Stimulated activated CD4-positive, alpha-beta T cell treated with anti-CD3 and anti-CD28 coated beads, TNF-alpha, amount 100 ng/mL, for 24 hours (primary cell): Measurements from ENCODE around the gene TCERG1.

ENCODE experiments used
- DNase-seq, 3 experiments: peaks; one replicate each; pipeline ENCODE4 v3.0.0-alpha.2; 2020; ENCODE audit warnings: low read depth in 3 of 3

TCERG1 gene

GRCh38 chr5:146457431-146457830, 10.3 kb downstream of the TCERG1 start:
- DNase-seq, result no peak

- DNase-seq, result no peak
Measured at GRCh38 chr5:146458894-146459293, 11.8 kb downstream of the TCERG1 start.

DNA sequence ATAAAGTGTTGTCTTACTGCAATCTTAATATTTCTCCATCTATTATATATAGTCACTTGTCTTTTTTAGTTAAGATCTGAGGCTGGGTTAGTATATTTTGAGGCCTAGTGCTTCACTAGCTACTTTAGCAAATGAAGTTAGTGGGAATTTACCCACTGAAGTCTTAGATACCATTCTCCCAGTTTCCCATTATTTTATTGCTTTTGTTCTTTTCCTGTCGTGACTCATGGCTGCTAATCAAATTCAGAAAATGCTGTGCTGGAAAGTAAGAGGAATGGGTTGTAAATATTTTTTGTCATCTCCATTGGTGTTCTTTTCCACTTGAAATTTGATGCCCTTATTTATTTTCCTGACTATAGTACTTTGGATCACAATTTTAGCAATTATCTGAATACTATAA, 14.2 kb downstream of the TCERG1 start:
- DNase-seq, result no peak

DNA sequence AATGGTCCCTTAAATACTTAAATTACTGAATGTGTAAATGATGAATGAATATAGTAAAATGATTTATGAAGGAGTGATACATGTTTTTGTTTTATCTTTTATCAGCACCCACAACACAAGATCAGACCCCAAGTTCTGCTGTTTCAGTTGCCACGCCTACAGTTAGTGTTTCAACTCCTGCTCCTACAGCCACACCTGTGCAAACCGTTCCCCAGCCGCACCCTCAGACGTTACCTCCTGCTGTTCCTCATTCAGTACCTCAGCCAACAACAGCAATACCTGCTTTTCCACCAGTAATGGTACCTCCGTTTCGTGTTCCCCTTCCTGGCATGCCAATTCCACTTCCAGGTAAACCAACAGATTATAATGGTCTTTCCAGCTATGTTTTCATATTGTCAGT, 16.3 kb downstream of the TCERG1 start:
- DNase-seq, result no peak

GRCh38 chr5:146466521-146467349, 19.6 kb downstream of the TCERG1 start:
- DNase-seq, result no peak

GRCh38 chr5:146467760-146468159, 20.6 kb downstream of the TCERG1 start:
- no peak for DNase-seq

DNA sequence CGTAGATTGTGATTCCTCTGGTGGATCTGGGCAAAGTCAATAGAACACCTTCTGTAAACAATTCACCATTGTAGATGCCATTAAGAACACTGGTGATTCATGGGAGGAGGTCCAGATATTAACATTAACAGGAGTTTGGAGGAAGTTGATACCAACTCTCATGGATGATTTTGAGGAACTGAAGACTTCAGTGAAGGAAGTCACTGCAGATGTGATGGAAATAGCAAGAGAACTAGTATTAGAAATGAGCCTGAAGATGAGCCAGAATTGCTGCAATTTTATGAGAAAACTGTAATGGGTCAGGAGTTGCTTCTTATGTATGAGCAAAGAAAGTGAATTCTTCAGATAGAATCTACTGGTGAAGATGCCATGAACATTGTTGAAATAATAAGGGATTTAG, 26.9 kb downstream of the TCERG1 start:
- DNase-seq, result no peak

- DNase-seq, result no peak
Measured at GRCh38 chr5:146475190-146475780, 28.2 kb downstream of the TCERG1 start.

GRCh38 chr5:146475906-146476305, 28.8 kb downstream of the TCERG1 start:
- DNase-seq, result no peak

DNA sequence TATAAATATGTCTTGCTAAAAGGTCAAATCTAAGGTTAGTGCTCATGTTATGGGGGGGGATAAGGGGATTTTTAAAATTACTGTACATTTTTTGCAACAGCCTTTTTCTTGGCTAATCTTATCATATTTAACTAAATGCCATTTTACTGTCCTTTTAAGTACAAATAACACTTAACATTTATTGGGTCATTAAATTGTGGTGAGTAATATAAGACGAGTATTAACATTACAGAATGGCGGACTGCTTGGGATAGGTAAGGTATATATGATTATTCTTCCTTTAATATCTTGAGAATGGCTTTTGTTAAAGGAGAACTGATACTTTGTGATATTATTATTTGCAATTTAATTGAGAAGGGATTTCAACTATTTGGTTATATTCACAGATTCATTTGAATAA, 35.6 kb downstream of the TCERG1 start:
- DNase-seq, result no peak

DNA sequence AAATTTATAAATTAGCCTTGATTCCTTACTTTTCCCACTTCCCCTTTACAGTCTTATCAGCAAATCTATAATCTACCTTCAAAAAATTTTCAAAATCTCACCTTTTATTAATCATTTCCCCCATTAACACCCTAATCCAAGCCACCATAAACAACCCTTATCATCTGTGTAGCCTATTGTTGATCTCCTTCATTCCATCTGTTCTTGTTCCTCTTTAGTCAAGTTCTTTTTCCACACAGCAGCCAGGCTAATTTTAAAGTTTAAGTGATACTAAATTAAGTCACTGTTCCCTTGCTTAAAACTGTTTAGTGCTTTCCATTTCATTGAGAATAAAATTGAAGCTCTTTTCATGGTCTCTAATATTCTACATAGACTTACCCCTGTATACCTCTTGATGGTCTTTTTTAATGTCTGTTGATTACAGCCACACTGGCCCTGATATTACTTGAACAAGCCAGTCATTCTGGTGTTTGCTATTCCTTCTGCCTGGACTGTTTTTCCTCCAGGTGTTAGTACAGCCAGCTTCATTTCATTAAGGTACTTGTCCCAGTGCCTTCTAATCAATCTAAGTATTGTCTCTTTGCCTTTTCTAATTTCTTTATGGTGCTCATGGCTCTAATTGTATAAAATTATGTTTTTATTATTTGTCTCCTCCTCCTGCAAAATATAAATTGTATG, 37.7 kb downstream of the TCERG1 start:
- no peak for DNase-seq

GRCh38 chr5:146490089-146490843, 43.1 kb downstream of the TCERG1 start:
- DNase-seq, result no peak

- no peak for DNase-seq
Measured at GRCh38 chr5:146494656-146495055, 47.5 kb downstream of the TCERG1 start.

DNA sequence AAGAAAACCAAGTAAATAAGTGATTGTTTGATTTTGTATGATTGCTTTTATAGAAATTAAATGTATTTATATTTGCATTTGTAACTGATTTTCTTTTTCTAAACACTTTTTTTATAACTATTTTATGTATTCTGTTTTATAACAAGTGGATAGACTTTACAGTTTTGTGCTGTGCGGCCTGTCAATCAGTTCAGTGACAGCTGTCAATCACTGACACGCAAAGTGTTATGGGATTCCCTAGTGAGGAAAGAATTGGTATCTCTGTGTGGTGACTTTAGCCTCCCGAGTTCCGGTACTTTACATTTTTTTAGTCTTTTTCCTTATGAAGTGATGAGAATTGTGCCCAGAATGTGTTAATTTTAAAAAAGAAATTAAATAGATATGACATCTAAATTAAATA, 52.5 kb downstream of the TCERG1 start:
- no peak for DNase-seq

DNA sequence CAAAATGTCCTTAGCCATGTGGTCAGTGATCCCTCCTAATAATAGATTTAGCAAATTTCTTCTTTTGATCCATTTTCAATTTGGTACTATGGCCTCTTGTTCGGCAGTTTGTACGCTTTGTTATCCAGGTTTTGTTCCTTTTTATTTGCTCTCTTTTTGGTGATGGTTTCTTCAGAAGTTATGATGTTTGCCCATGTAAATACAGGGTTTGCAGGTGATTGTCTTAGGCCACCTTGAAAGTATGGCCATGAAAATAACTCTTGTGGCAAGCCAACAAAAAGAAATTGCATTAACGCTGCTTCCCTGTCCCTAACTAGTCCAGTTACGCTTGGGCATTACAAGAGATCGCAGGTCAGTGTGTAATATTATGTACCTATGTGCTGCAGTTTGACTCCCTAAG, 60.3 kb downstream of the TCERG1 start:
- DNase-seq, result no peak

DNA sequence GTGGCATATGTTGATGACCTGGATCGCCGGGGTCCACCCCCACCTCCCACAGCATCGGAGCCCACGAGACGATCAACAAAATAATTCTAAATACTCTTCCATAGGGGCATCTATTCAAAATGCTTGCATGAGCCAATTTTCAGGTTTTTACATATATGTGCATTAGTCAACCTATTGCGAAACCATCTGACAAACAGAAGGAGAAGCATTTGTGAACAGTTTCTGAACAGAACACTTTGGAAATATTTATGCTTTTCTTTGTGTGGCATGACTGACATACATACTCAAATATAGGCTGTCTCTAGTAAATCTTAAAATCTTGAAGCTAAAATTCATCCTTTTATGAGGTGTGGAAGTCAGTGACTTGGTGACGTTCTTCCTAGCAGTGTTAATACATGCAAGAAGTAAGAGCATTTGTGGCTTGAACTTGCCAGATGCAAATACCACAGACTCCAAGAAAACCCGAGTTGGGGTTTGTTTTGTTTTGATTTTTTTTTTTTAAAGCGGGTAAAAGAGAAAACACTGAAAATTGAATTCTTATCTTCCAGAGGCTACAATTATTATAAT, 63.5 kb downstream of the TCERG1 start:
- DNase-seq, result no peak

DNA sequence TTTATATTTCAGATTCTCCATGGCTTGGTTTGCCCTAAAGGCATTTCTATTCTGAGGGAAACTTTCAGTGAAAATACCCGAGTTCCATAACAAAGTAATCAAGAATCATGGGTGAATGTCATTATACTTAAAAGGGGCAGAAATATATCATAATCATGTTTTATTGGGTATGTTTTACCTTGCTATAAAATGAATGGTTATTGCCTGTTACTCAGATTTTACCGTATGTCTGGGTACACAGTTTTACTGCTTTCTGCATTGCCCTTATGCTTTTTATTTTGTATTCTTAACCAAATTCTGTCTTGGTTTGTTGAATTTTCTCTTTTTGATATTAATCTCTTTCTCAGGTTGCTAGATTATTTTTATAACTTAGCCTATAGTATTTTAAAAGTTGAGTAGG, 66.3 kb downstream of the TCERG1 start:
- DNase-seq, result no peak

- DNase-seq, result no peak
Measured at GRCh38 chr5:146514575-146514974, 67.4 kb downstream of the TCERG1 start.

GRCh38 chr5:146515473-146516150, 68.5 kb downstream of the TCERG1 start:
- DNase-seq, result no peak

DNA sequence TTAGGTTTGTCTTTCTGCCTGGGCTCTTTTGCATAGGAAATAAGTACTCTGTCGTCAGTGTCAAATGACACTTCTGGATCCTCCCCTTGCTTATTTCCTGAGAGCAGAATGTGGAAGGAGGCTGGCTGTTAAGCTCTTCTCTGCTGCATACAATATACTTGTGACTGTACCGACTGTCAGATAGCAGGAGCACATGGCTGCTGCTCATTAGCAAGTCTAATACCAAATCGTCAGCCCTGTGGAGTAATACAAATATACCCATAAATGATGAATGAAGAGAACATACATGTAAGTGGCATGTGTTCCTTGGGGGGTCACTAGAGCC, 69.0 kb downstream of the TCERG1 start, which contains the start of gene GPR151:
Gene GPR151 (minus strand): TSS at position 40 of the 325 bp plus-strand sequence. CDS start 77 bp downstream, outside the sequence.
- no peak for DNase-seq

DNA sequence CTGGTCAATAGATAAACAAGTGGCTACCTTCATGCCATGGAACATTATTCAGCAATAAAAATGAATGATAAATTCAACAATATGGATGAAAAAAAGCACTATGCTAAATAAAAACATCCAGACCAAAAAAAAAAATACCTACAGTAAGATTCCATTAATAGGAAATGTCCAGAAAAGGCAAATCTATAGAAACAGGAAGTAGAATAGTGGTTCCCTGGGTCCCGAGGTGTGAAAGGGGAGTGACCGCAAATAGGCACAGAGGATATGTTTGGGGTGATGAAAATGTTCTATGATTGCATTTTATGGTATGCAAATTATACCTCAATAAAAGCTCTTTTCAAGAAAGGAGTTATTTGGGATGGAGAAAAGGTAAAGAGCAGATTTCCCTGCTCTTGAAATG, 72.4 kb downstream of the TCERG1 start:
- DNase-seq, result no peak
